ENCODE results near the gene KCNAB1.

KCNAB1 gene

DNA sequence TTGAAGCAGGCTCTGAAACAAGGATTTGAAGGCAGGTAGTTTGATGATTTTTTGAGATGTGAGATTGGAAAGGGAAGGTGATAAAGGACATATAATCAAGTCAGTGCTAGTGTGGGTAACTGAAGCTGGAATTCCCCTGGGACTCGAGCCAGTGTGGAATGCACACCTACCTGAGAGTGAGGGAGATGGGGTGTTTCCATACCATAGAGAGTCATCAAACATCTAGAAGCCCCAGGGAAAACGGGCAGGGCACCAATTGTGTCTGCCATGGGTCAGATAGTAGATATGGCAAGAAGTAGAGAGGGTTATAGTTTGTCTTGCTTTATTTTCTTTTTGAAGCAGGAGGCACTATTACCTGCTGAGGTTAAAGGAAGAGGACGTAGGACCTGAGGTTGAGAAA is 314.5 kb downstream of the KCNAB1 start:
- no peaks in the 10 kb centered on the region for H3K36me3 ChIP-seq (ENCODE audit: insufficient read depth, low read length)
- no peaks in the 10 kb centered on the region for H4K20me1 ChIP-seq (ENCODE audit: insufficient read depth, low read length)
- H3K4me1 ChIP-seq (ENCODE audit: insufficient read depth, low read length, severe bottlenecking) = no peaks in the 10 kb centered on the region
- no peak overlapping the region for H3K4me2 ChIP-seq (ENCODE audit: low read length)
- no peak overlapping the region for H3K27ac ChIP-seq (ENCODE audit: low read depth, low read length, poor library complexity, severe bottlenecking)
- no peaks in the 10 kb centered on the region for H3K79me2 ChIP-seq (ENCODE audit: insufficient read depth, low read length)
- no peaks in the 10 kb centered on the region for H3K9me2 ChIP-seq (ENCODE audit: low read depth, low read length)
- no peak overlapping the region for H3K9ac ChIP-seq (ENCODE audit: low read length)
- H3K4me3 ChIP-seq (ENCODE audit: low read depth, low read length, poor library complexity, severe bottlenecking) = no peak overlapping the region
- H2AFZ ChIP-seq (ENCODE audit: low read length) = no peak overlapping the region
- no peaks in the 10 kb centered on the region for H3K27me3 ChIP-seq (ENCODE audit: insufficient read depth, low read length)
- no peaks in the 10 kb centered on the region for H3F3A ChIP-seq (ENCODE audit: insufficient read depth, low read length)
- TF ChIP-seq, protein P1, sequence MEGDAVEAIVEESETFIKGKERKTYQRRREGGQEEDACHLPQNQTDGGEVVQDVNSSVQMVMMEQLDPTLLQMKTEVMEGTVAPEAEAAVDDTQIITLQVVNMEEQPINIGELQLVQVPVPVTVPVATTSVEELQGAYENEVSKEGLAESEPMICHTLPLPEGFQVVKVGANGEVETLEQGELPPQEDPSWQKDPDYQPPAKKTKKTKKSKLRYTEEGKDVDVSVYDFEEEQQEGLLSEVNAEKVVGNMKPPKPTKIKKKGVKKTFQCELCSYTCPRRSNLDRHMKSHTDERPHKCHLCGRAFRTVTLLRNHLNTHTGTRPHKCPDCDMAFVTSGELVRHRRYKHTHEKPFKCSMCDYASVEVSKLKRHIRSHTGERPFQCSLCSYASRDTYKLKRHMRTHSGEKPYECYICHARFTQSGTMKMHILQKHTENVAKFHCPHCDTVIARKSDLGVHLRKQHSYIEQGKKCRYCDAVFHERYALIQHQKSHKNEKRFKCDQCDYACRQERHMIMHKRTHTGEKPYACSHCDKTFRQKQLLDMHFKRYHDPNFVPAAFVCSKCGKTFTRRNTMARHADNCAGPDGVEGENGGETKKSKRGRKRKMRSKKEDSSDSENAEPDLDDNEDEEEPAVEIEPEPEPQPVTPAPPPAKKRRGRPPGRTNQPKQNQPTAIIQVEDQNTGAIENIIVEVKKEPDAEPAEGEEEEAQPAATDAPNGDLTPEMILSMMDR (IDR thresholded peaks at IDR 0.05; ENCODE audit: low read length) = no peak
- TF ChIP-seq EZH2 (IDR thresholded peaks at IDR 0.05; ENCODE audit: borderline replicate concordance, low read length) = no peak
- H3K9me3 ChIP-seq (ENCODE audit: low read length) = no peaks in the 10 kb centered on the region

DNA sequence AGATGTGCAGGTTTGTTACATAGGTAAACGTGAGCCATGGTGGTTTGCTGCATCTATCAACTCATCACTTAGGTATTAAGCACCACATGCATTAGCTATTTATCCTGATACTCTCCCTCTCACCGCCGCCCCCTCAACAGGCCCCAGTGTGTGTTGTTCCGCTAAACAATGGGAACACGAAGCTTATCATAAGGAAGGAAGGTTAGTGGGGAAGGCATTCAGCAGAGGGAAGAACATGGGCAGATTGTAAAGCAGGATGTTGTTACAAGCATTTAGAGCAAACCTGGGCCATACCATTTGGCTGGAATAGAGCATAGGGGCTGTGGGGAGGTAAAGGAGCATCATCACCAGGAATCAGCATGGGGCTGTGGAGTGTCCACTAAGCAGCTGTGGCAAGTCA is 322.7 kb downstream of the KCNAB1 start:
- Histone ChIP-seq H3K4me1 (ENCODE audit: insufficient read depth, low read length, severe bottlenecking) (no peaks in the 10 kb centered on the region), H3K9me2 (ENCODE audit: low read depth, low read length) (no peaks in the 10 kb centered on the region), H3K27me3 (ENCODE audit: insufficient read depth, low read length) (no peaks in the 10 kb centered on the region), H3K79me2 (ENCODE audit: insufficient read depth, low read length) (no peaks in the 10 kb centered on the region), H3K36me3 (ENCODE audit: insufficient read depth, low read length) (no peaks in the 10 kb centered on the region), H3K4me3 (ENCODE audit: low read depth, low read length, poor library complexity, severe bottlenecking) (no peak overlapping the region), H3K27ac (ENCODE audit: low read depth, low read length, poor library complexity, severe bottlenecking) (no peak overlapping the region), H3K9me3 (ENCODE audit: low read length) (no peaks in the 10 kb centered on the region), H2AFZ (ENCODE audit: low read length) (no peak overlapping the region), H3F3A (ENCODE audit: insufficient read depth, low read length) (no peaks in the 10 kb centered on the region), H3K4me2 (ENCODE audit: low read length) (no peak overlapping the region), H4K20me1 (ENCODE audit: insufficient read depth, low read length) (no peaks in the 10 kb centered on the region), H3K9ac (ENCODE audit: low read length) (no peak overlapping the region)
- TF ChIP-seq, protein P1 (IDR thresholded peaks at IDR 0.05; ENCODE audit: low read length) = no peak
- no peak for TF ChIP-seq EZH2 (IDR thresholded peaks at IDR 0.05; ENCODE audit: borderline replicate concordance, low read length)

DNA sequence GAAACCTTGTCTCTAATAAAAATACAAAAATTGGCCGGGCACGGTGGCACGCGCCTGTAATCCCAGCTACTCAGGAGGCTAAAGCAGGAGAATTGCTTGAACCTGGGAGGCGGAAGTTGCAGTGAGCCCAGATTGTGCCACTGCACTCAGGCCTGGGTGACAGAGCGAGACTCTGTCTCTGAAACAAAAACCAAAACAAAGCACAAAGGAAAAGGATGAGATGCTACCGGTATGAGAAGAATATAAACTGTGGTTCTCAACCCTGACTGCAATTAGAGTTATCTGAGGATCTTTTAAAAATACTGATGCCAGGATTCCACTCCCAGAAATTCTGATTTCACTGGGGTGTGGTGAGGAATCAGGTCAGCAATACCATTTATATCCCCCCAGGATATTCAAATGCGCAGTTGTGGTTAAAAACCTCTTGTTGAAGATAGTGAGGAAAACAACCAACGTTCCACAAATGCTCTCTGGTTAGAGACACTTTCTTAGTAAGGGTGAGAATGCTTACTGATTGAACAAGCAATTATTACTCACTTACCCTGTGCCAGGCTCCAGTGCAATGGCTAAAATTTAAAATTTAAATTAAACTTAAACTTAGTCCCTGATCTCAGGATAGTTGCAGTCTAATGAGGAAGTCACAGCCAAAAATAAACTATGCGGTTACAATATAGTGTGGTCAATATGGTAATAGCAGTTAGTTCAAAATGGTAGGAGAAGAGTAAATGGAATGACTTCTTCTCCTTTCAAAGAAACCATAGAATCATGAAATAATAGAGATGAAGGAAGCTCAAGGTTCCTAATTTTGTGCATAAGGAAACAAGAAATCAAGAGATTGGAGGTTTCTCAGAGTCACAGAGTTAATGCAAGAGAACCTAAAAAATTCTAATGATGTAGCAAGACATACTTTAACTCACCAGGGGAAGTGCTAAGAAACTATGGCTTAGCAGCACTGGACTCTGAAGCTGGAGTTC is 325.0 kb downstream of the KCNAB1 start:
- Histone ChIP-seq H3F3A (ENCODE audit: insufficient read depth, low read length) (no peaks in the 10 kb centered on the region), H3K4me3 (ENCODE audit: low read depth, low read length, poor library complexity, severe bottlenecking) (no peak overlapping the region), H3K27ac (ENCODE audit: low read depth, low read length, poor library complexity, severe bottlenecking) (no peak overlapping the region), H3K9ac (ENCODE audit: low read length) (no peak overlapping the region), H3K27me3 (ENCODE audit: insufficient read depth, low read length) (no peaks in the 10 kb centered on the region), H3K36me3 (ENCODE audit: insufficient read depth, low read length) (no peaks in the 10 kb centered on the region), H3K4me1 (ENCODE audit: insufficient read depth, low read length, severe bottlenecking) (no peaks in the 10 kb centered on the region), H3K9me2 (ENCODE audit: low read depth, low read length) (no peaks in the 10 kb centered on the region), H3K9me3 (ENCODE audit: low read length) (no peaks in the 10 kb centered on the region), H3K4me2 (ENCODE audit: low read length) (no peak overlapping the region), H2AFZ (ENCODE audit: low read length) (no peak overlapping the region), H3K79me2 (ENCODE audit: insufficient read depth, low read length) (no peaks in the 10 kb centered on the region), H4K20me1 (ENCODE audit: insufficient read depth, low read length) (no peaks in the 10 kb centered on the region)
- no peak for TF ChIP-seq EZH2 (IDR thresholded peaks at IDR 0.05; ENCODE audit: borderline replicate concordance, low read length)
- TF ChIP-seq, protein P1 (IDR thresholded peaks at IDR 0.05; ENCODE audit: low read length) = no peak
